NAMALWA (cell line): Measurements from ENCODE around the gene TMEM209.
"Not testable (repeated sequence)": the region's sequence is repeated elsewhere in the genome, so short reads cannot be mapped to it uniquely, and the experiment has no call there.

Source experiments
- DNase-seq: peaks from one replicate; pipeline ENCODE4 v3.0.0-alpha.2; 2015; ENCODE audit warnings: low spot score

TMEM209 gene

DNA sequence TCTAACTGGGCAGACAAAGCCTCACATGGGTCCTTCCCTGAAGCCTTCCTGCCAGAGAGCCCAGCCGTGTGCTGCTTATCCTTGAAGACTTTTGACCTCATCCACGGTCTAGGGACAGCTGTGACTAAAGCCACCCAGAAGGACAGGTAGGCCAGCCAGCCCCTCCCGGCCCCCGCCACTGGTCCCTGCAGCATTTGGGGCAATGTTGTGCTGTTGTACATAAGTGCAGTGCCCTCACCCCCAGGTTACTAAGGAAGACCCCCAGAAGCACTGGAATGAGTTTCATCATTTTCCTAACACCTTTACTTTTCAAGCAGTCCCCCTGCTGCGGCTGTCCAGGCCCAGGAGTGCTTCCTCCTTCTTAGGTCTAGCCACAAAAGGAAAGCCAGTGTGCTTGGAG lies 43.0 kb downstream of the TMEM209 start:
- no peak for DNase-seq

DNA sequence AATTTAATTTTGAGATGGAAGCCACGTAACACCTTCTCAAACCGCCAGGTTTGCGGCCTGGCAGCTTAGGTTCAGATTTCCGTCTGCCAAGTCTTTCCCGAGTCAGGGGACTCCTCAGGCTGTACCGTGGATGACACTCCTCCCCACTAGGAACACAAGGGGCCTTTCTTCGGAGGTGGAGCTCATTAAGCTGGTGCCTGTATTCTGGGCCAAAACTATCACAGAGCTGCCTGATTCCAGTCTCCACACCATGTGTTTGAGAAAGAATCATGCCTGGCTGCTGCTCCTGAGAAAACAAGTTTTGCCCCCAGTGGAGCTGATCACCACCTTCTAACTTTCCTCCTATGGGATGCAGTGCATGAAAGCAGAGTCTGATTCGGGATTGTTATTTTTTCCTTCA lies 44.8 kb downstream of the TMEM209 start:
- DNase-seq: no peak

DNA sequence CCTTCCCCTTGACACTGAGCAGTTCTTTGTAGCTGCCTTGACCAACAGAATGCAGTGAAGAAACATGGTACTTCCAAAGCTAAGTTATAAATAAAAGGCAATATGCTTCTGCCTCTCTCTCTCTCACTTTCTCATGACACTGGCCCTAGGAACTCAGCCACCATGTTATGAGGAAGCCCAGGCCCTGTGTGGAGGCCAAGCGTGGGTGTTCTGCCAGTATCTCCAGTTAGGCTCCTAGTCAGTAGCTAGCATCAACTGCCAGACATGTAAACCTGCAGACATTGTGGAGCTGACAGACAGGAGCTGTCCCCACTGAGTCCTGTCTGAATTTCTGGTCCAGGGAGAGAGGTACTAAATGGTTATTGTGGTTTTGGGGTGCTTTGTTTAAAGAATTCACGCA lies 45.2 kb downstream of the TMEM209 start:
- DNase-seq: no peak

DNA sequence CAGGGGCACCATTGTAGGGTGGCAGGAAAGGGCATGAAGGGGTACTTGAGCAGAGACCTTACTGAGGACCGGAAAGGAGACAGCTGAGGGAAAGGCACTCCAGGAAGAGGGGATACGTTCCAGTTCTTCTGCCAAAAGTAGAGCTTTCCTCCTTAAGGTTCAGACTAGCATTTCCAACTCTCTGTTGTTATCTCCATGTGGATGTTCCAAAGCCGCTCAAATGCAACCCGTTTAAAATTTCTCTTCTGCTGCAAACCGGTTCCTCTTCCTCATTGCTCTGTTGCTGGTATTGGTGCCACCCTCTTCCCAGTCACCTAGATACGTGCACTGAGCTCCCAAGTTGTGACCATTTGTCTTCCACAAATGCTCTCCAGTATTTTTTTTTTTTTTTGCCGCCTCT lies 47.5 kb downstream of the TMEM209 start:
- DNase-seq: no peak

DNA sequence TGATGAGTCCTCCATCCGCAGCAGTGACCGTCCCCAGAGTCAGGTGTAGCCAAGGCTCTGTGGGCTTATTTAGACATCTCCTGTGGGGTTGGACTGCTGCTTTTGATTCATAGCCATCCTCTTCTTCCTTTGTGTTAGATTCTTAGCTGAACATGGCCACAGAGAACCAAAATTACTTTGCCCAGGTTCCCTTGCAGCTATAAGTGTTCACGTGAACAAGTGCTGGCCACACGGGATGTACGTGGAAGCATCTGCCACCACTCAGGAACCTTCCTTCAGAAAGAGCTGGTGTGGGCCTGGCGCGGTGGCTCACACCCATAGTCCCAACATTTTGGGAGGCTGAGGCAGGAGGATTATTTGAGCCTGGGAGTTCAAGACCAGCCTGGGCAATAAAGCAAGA lies 49.1 kb downstream of the TMEM209 start:
- DNase-seq: no peak

DNA sequence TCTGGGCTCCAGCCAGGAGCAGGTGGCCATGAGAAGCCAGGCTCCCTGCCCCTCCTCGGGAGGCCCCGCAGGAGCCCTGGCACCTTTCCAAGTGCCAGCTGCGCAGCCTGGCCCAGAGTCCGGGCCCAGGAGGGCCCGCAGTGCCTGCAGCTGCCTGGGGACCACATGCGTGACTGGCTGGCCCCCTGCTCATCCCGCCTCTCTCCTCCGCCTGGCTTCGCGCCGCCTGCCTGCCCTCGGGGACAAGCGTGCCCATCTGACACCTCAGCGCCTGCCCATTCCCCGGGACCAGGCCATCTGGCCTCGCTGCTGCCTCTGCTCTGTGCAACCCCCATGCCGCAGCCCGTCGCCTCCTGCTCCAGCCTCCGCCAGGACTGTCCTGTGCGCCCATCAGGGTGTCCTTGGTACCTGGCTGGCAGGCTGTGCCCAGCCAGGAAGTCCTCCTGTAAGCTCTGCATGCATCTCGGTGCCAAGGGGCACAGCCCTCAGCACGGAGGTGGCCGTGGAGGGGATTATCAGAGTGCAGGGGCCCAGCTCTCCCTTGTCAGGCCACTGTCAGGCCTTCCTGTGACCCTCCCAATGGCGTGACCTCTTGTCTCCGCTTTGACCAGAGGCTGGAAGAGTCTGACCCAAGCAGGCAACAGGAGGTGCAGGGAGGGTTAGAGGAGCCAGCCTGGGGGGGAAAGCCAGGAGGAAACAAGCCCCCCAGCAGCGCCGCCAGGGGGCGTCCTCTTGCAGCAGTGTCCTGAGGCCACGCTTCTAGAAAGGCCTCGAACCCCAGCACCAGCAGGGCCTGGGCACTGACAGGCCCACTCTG lies 50.5 kb downstream of the TMEM209 start:
- peak; percentile 81 for DNase-seq

DNA sequence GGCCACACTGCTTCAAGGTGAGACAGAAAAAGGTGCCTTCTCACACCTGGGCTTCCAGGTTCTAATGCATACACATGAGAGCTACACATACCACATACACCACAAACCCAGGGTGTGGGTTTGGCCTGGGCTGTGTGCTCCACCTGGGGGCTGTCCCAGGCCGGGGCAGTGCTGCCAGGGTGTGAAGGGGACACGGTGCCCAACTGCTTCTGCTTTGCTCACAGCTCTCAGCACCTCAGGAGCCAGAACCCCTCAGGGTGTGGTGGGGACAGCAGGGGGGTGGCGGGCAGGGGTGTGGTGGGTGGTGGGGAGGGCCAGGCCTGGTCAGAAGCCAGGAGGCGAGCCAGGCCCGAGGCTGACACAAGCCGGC lies 51.1 kb downstream of the TMEM209 start:
- no peak for DNase-seq

DNA sequence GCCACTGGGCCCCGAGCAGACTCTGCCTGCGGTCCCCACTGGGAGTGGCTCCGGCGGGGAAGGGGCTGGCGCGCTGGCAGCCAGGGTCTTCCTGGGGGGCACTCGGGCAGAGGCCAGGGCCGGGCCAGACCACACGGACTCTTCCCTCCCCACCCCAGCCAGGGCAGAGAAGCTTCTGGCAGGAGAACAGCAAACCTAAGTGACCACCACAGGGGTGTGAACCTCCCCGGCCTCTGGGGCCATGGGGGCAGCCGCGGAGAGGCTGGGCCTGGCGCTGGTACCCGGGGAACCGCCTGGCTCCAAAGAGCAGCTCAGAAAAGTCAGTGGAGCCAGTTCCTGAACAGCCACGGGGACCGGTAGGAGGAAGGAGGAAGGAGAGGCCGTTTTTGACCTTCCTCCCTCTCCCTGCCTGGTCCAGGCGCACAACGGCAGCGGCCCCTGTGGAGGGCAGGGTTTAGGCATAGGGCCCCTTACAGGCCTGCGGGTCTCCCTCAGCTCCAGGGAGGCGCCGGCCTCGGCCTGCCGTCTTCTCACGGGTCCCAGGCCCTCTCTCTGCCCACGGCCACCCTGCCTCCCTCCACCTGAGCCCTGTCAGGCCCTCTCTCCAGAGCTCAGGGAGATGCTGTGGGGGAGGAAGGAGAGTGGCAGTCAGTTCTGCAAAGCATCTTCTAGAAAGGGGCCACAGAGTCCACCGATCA lies 51.8 kb downstream of the TMEM209 start:
- DNase-seq: no peak

DNA sequence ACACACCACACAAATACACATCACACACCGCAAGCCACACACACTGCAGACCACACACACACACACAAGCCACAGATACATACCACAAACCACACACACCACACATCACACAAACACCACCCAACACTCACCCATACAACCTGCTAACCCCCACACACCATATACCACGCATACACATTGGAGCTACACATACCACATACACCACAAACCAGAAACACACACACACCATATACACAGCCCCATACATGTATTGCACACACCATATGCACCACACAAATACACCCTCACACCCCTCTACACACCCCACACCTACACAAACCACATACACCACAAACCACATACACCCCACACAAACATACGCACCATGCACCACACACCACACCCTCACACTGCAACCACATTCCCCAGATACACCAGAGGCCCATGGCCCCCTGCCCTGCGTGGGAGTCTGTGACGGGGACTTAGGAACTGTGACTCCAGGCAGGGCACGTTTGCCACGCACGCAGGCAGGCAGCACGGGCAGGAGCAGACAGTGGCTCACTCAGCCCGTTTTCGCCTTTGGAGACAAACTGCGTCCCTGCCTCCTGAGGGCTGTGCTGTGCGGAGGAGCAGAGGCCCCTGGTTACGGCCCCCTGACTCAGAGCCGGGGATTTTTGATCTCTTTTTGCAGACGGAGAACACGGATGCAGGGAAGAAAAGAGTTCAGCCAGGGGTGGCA lies 52.6 kb downstream of the TMEM209 start:
- no peak for DNase-seq

DNA sequence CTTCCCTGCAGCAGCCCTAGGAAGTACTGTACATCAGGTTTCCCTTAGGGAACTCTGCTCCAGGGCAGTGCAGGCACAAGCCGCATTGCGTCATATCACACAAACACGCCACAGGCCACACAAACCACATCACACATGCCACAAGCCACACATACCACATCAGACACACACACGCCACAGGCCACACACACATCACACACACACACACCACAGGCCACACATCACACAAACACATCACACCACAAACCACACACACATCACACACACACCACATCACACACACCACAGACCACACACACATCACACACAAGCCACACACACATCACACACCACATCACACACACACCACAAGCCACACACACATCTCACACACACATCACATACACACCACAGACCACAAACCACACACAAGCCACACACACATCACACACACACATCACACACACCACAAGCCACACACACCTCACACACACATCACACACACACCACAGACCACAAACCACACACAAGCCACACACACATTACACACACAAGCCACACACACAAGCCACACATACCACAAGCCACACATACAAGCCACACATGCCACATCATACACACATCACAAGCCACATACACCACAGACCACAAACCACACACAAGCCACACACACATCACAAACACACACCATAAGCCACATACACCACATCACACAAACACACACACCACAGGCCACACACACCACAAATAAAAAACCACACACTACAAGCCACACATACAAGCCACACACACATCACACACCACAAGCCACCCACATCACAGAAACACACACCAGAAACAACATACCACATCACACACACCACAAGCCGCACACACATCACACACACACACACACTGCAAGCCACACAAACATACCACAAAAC lies 53.4 kb downstream of the TMEM209 start:
- peak; percentile 28 for DNase-seq

DNA sequence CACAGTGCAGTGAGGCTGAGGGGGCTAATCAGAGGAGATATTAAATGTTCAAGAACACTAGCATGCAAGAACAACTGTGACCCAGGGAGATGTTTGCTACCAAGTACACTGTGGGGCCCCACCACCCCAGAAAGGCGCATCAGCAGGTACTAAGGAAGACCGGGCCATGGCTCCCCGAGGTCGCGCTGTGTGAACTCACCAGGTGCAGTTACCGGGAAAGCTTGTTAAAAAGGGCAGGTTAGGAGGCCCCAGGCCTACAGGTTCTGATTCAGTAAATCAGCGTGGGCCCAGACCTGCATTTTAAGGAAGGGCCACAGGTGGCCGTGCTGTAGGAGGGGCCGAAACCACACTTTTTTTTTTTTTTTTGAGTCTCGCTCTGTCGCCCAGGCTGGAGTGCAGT lies 54.6 kb downstream of the TMEM209 start:
- DNase-seq: peak; percentile 84

DNA sequence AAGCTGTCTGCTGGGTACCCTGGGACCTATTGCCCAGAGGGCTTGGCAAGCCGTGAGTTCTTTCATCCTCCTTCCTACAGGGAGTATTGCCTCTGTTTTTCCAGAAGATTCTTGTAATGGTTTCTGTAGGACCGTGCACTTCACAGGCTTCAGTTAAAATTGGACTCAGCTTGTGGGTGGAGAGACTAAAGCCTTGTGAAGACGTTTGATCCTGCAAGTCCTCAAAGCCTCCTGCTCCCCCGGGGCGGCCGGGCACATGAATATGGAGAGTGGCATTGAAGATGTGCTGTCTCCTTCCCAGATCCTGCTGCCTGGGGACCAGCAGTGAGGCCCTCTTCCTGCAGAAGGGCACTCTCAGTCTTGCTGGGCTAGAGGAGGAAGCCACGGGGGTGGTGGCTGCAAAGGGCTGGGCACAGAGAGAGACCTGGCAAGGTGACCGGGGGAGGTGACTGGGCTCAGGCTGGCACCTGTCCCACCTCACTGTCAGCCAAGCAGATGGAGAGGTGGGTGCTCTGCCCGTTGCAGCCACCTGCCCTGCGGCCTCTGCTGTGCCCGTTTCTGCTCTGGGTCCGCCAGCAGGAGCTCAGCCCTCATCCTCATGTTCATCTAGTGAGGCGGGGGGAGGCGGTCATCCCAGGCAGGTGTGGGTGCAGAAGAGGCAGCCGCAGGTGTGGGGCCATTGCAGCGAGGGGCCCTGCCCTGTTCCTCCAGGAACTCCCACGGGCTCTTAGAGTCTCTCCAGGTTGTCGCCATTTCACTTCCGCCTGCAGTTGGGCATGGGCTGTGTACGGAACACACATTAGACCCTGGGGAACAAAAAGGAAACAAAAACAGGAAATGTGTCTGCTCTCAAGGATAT lies 55.7 kb downstream of the TMEM209 start:
- DNase-seq: peak; percentile 92

DNA sequence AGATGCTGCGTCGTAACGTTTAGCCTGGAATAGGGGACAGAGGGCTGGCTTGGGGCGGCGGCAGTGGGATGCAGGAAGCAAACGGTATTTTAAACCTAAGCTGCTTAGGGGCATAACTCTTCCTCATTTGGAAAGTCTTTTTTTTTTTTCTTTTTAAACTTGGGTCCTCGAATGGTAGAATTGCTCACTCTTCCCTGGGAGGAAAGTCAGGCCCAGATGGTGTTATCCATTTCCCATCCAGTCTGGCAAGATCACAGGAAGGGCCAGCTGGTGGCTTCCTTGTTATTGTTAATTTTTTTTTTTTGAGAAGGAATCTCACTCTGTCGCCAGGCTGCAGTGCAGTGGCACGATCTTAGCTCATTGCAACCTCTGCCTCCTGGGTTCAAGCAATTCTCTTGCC lies 56.6 kb downstream of the TMEM209 start:
- DNase-seq: no peak

DNA sequence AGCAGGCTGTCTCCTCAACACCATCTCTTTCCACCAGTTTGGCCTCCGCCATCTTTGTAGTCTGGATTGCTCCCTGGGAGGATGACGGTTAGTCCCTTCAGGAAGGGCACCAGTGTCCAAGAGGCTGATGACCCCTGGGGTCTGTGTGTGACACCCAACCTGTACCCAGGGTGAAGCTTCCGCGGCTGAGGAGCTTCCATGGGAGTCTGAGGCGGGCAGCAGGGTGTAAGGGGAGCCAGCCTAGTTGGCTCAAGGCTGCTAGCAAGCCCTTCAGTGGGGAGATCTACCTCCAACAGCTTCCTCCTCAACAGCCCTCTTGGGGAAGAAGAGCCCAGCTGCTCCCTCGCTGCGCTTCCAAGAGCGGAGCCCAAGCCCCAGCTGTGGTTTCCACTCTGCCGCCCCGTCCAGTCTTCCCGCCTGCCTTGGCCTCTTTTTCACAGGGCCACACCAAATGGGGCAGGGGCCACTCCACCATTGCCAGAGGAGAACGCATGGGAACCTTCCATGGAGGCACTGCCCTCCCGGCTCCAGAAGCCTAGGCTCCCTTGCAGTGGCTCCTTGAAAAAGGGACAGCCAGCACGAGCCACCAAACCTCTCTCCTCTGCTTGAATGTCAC lies 57.4 kb downstream of the TMEM209 start:
- DNase-seq: no peak

DNA sequence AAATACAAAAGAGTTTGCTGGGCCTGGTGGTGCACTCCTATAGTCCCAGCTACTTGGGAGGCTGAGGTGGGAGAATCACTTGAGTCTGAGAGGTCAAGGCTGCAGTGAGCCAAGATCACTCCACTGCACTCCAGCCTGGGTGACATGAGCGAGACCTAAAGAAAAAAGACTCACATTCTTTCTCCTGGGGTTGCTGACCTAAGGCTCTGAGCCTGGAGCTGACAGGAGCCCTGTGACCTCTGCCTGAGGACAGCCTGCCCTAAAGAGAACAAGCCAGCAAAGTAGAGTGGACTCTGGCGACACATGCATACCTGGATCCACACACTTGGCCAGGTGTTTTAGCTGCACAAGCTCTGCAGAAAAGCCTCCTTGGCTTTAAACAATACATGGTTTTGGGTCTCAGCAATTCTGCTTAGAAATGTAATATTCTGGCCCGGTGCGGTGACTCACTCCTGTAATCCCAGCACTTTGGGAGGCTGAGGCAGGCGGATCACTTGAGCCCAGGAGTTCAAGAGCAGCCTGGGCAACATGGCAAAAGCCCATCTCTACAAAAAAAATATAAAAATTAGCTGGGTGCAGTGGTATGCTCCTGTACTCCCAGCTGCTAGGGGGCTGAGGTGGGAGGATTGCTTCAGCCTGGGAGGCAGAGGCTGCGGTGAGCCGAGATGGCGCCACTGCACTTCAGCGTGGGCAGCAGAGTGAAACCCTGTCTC lies 58.4 kb downstream of the TMEM209 start:
- DNase-seq: no peak

DNA sequence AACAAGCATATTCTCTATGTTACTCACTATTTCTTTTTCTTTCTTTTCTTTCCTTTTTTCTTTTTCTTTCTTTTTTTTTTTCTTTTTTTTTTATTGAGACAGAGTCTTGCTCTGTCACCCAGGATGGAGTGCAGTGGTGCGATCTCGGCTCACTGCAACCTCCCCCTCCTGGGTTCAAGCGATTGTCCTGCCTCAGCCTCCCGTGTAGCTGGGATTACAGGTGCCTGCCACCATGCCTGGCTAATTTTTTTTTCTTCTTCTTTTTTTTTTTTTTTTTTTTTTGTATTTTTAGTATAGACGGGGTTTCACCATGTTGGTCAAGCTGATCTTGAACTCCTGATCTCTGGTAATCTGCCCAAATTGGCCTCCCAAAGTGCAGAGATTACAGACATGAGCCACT lies 59.1 kb downstream of the TMEM209 start:
- DNase-seq: not testable (repeated sequence)

DNA sequence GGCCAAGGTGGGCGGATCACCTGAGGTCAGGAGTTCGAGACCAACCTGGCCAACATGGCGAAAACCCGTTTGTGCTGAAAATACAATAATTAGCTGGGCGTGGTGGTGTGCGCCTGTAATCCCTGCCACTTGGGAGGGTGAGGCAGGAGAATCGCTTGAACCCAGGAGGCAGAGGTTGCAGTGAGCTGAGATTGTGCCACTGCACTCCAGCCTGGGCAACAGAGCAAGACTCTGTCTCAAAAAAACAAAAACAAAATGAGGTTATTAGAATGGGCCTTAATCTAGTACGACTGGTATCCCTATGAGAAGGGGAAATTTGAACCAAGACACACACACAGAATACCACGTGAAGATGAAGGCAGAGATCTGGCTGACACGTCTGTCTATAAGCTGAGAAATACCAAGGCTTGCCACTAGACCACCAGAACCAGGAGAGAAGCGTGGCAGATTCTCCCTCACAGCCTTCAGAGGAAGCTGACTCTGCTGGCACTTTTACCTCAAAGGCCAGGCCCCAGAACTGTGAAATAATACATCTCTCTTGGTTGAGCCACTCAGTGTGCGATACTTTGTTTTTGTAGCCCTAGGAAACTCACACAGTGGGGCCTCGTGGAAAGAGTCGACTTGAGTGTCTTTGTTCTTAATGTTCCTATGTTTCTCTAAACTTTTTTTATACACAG lies 59.6 kb downstream of the TMEM209 start:
- peak; percentile 44 for DNase-seq

DNA sequence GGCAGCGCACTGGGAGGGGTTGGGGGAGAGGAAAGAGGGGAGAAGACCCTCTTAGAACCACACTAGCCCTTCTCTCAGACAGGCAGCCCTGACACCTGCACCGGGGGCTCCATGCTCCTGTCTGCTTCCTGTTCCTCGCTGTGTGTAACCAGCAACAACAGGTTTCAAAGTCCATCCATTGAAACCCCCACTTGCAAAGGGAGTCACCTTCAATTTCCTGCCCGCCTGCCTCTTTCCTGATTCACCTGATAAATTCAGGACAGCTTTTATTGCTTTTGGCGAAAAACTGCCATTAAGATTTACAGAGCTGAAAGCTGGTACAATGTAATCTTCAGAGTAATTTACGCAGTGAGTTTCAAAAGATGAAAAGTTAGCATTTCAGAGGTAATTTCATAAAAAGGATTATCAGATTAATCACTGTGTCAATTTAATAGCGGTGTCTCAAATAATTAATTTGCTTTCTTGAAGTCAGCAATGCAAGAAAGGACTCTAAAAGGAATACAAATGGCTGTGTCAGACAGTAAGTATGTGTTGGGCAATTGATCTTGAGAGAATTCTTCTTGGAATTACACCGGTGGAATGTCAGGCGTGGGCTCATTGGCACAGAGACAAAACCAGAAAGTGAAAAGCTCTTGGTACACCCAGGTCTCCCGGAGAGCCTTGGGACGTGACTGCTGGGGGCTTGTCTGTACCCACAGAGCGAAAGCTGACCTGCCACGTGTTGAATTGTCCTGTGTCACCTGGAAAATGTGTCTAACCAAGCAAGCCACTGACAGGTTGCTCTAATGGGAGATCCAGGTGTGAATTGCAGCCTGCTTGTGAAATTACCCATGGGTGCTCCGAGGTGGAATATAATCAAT lies 60.7 kb downstream of the TMEM209 start:
- DNase-seq: no peak

DNA sequence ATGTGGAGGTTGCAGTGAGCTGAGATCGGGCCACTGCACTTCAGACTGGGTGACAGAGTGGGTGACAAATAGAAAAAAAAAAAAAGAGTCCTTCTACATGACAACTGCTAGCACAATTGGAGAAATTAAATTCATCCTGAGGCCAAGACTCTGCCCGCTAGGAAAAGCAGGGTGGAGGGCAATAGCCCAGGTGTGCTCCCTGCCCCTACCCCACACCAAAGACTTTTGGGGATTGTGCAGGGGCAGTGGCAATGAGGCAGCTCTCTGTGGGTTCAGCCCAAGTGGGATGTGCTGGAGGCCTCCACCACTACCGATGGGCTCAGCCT lies 61.3 kb downstream of the TMEM209 start:
- DNase-seq: no peak
